Endothelial cell (in vitro differentiated cells): ENCODE measurements around the gene TNNI3K. TPM values are rescaled to one million over a fixed set of nuclear protein-coding genes. Genes with fewer than 3 reads are reported as not detected.

Experiments
- DNase-seq: peaks from one replicate; pipeline ENCODE4 v3.0.0; 2021; ENCODE audit warnings: low spot score
- H3K27ac Mint-ChIP-seq: one replicate; pipeline ENCODE4 v1.8.0; 2021; ENCODE audit warnings: mixed read lengths, inconsistent platforms; ENCODE audit not compliant: unreplicated experiment
- H3K27me3 Mint-ChIP-seq: one replicate; pipeline ENCODE4 v1.8.0; 2021; ENCODE audit warnings: mild to moderate bottlenecking, moderate library complexity, mixed read lengths, inconsistent platforms; ENCODE audit not compliant: unreplicated experiment
- H3K36me3 Mint-ChIP-seq: one replicate; pipeline ENCODE4 v1.8.0; 2021; ENCODE audit warnings: mild to moderate bottlenecking, low read depth, mixed read lengths, inconsistent platforms; ENCODE audit not compliant: unreplicated experiment
- H3K4me1 Mint-ChIP-seq: one replicate; pipeline ENCODE4 v1.8.0; 2021; ENCODE audit warnings: mild to moderate bottlenecking, mixed read lengths, inconsistent platforms; ENCODE audit not compliant: unreplicated experiment
- H3K4me3 Mint-ChIP-seq: one replicate; pipeline ENCODE4 v1.8.0; 2021; ENCODE audit warnings: mild to moderate bottlenecking, mixed read lengths, inconsistent platforms; ENCODE audit not compliant: unreplicated experiment
- H3K9me3 Mint-ChIP-seq: one replicate; pipeline ENCODE4 v1.8.0; 2021; ENCODE audit warnings: mixed read lengths, inconsistent platforms; ENCODE audit not compliant: unreplicated experiment
- total RNA-seq: library from RNA; stranded (reverse); fragmentation: NEBNext Ultra II Directional; extraction: Animal tissue kit (Norgen Biotek cat#: 25700); gene quantifications from one replicate; pipeline ENCODE4 v1.2.1, GENCODE V29; 2021; ENCODE audit not compliant: unreplicated experiment
- TF ChIP-seq, protein P1 (sequence below): fragments of 200-600 bp; sonication (generic); IDR thresholded peaks from one replicate; pipeline ENCODE4 v1.5.0; 2021; ENCODE audit warnings: antibody characterized with exemption; ENCODE audit not compliant: unreplicated experiment

TNNI3K gene
- total RNA-seq, 1 donor from 2014 or later: not detected

DNA sequence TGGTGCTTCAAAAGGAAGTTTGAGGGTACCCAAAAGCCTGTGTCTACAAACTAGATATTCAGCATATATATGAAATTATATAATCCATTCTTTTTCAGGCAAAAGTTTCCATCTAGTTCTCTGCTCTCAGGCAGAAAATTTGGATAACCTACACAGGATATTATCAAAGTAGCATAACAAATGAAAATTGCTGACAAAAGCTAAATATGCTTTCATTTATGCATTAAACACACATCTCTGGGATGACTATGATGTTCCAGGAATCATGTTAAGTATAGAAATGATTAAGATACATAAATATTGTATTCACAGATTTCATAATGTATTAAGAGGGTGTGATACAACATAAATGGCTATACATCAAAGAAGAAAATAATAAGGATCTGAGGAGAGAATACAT is 184.4 kb downstream of the TNNI3K start:
- no peak overlapping the region for H3K27ac Mint-ChIP-seq
- no peaks in the 10 kb centered on the region for H3K27me3 Mint-ChIP-seq
- peaks cover 7% of the 10 kb centered on the region for H3K4me1 Mint-ChIP-seq
- no peak overlapping the region for H3K4me3 Mint-ChIP-seq
- no peak for DNase-seq
- no peaks in the 10 kb centered on the region for H3K36me3 Mint-ChIP-seq
- no peaks in the 10 kb centered on the region for H3K9me3 Mint-ChIP-seq
- TF ChIP-seq, protein P1, sequence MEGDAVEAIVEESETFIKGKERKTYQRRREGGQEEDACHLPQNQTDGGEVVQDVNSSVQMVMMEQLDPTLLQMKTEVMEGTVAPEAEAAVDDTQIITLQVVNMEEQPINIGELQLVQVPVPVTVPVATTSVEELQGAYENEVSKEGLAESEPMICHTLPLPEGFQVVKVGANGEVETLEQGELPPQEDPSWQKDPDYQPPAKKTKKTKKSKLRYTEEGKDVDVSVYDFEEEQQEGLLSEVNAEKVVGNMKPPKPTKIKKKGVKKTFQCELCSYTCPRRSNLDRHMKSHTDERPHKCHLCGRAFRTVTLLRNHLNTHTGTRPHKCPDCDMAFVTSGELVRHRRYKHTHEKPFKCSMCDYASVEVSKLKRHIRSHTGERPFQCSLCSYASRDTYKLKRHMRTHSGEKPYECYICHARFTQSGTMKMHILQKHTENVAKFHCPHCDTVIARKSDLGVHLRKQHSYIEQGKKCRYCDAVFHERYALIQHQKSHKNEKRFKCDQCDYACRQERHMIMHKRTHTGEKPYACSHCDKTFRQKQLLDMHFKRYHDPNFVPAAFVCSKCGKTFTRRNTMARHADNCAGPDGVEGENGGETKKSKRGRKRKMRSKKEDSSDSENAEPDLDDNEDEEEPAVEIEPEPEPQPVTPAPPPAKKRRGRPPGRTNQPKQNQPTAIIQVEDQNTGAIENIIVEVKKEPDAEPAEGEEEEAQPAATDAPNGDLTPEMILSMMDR: no peak

DNA sequence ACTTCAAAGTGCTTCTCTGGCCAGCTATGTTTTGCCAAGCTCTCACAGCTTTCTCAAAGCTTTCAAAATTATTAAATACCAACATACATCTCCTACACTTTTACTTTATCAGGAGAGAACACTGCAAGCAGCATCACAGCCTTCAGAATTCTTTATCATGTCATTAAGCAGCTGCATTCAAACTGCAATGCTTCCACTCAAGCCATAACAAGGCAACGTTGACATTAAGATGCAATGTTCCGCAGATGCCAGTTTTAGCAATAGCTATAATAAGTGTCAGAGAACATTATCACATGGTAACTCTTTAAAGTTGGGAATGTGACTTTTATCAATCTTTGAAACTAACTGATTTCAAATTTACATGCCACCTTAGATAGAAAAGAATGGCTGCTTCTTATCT is 185.3 kb downstream of the TNNI3K start:
- Mint-ChIP-seq H3K27me3 (no peaks in the 10 kb centered on the region), H3K36me3 (no peaks in the 10 kb centered on the region), H3K4me3 (no peak overlapping the region), H3K27ac (no peak overlapping the region), H3K9me3 (no peaks in the 10 kb centered on the region), H3K4me1 (no peaks in the 10 kb centered on the region)
- no peak for DNase-seq
- TF ChIP-seq, protein P1: no peak

DNA sequence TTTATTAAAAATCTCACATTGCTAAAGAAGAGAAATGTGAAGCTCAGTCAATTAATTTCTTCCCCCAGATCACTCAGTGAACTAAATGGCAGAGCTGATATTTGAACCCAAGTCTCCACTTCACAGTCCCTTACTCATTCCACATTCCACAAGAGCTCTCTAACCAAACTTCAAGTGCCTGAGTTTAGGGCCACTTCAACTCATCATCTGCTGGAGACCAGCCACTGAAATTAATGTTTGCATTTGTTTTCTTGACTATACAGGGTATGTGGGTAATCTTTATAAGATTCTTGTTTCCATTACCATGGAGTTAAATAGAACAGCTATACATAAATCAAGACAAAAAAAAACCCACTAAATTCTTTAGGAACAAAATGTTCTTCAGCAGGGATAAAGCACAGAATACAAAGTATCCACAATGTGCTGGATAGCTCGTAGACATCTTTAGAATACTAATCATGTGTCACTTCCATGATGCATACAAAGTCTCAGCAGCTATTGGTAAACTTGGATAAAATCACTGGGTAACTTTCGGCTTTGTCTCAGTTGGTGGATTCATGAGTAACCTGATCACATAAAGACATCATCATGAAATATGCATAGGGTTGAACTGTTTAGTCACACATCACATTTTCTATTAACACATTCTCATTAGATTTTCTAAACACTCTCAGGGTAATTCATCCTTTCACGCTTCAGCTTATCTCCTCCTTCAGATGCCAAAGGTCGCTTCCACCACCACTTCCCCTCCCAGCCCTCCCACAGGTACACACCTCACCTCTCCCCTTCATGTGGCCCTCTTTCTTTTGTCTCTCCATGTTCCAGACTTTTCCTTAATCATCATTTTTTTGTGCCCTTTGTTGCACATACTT is 187.5 kb downstream of the TNNI3K start:
- H3K4me3 Mint-ChIP-seq: no peak overlapping the region
- no peak for DNase-seq
- no peaks in the 10 kb centered on the region for H3K4me1 Mint-ChIP-seq
- H3K27me3 Mint-ChIP-seq: no peaks in the 10 kb centered on the region
- TF ChIP-seq, protein P1: no peak
- no peaks in the 10 kb centered on the region for H3K36me3 Mint-ChIP-seq
- H3K27ac Mint-ChIP-seq: no peak overlapping the region
- H3K9me3 Mint-ChIP-seq: no peaks in the 10 kb centered on the region

DNA sequence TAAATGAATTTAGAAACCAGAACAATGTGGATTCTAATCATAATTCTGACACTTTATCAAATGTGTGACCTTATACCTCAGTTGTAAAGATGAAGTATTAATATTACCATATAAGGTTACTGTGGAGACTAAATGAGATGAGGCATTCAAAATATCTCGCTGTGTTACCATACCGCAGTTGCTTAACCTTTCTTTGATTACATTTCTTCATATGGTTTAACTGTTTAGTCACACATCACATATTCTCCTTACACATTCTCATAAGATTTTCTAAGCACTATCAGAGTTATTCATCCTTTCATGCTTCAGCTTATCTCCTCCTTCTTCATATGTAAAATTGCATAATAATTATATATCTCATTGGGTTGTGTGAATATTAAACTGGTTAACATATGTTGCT is 188.3 kb downstream of the TNNI3K start:
- TF ChIP-seq, protein P1: no peak
- Mint-ChIP-seq H3K27ac (no peak overlapping the region), H3K4me3 (no peak overlapping the region), H3K4me1 (no peaks in the 10 kb centered on the region), H3K36me3 (no peaks in the 10 kb centered on the region), H3K27me3 (no peaks in the 10 kb centered on the region), H3K9me3 (no peaks in the 10 kb centered on the region)
- DNase-seq: no peak

DNA sequence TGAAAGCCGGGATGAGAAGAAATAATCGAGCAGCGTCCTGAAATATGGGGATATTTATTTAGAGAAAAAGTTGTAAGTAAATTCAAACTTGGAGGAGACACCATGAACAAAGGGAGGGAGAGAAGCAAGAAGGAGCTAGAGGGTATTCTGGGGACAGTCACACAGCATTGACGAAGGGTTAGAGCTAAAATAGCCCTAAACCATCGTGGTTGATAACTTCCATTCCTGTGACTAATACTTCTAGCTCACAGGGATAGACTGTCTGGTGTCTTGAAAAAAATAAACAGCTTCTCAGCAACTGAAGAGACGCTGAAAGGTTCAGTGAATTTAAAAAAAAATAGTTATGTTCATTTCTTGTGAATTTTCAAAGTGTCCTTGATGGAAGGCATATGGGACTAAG is 190.5 kb downstream of the TNNI3K start:
- Mint-ChIP-seq H3K27me3 (no peaks in the 10 kb centered on the region), H3K4me1 (no peaks in the 10 kb centered on the region), H3K27ac (no peak overlapping the region), H3K9me3 (no peaks in the 10 kb centered on the region), H3K36me3 (no peaks in the 10 kb centered on the region), H3K4me3 (no peak overlapping the region)
- DNase-seq: no peak
- TF ChIP-seq, protein P1: no peak
